Stimulated activated CD8-positive, alpha-beta memory T cell treated with anti-CD3 and anti-CD28 coated beads, Interleukin-12 subunit alpha, Interleukin-12 subunit beta, amount 100 ng/mL, for 4 hours (primary cell): Measurements from ENCODE around the gene CACNA1B.
"Not testable (repeated sequence)": the region's sequence is repeated elsewhere in the genome, so short reads cannot be mapped to it uniquely, and the experiment has no call there.

ENCODE experiments used
- DNase-seq: peaks from one replicate; pipeline ENCODE4 v3.0.0-alpha.2; 2020; ENCODE audit warnings: low read depth

CACNA1B gene

DNA sequence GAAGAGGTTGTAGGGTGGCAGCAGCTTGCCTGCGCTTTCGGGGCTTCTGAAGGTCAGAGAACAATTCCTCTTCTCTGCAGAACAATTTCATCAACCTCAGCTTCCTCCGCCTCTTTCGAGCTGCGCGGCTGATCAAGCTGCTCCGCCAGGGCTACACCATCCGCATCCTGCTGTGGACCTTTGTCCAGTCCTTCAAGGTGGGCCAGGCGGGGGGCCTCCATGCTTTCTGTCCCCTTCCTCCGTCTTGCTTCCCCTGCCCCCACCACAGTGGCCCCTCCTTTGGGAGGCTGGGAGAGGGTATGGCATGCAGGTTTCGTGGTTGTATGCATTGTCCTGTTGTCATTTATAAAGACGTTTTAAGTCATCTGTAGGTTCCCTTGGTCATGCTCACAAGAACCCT, 195.8 kb downstream of the CACNA1B start:
- DNase-seq = no peak

DNA sequence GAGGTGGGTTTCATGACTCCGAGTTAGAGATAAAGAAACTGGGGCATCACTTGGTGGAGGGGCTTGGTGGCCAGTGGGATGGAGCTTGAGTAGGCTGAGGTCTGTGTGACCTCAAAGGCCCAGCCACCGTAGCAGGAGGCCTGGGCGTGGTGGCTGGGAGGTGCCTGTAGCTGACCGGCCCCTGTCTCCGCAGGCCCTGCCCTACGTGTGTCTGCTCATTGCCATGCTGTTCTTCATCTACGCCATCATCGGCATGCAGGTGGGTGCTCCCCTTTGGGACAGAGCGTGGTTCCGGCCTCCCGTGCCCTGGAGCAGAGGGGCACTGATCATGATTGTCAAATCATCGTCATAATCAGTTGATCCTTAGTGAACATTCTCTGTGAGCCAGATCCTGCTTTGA, 196.2 kb downstream of the CACNA1B start:
- no peak for DNase-seq

- no peak for DNase-seq
Observed at GRCh38 chr9:138074516-138074915, 196.9 kb downstream of the CACNA1B start.

DNA sequence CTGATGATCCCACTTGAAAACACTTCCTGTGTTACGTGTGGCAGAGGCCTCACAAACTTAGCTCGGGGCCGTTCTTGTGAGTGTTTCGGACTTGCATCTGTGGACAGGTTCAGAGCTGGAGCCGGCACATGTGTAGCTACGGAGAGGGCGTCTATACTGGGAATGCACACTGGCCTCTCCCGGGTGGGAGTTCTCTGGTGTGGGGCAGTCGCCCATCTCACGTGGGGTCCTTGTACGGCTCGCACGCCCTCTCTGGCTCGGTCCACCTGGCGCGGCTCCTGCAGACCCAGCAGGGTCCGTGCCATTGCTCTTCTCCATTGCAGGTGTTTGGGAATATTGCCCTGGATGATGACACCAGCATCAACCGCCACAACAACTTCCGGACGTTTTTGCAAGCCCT, 197.9 kb downstream of the CACNA1B start:
- DNase-seq = no peak

DNA sequence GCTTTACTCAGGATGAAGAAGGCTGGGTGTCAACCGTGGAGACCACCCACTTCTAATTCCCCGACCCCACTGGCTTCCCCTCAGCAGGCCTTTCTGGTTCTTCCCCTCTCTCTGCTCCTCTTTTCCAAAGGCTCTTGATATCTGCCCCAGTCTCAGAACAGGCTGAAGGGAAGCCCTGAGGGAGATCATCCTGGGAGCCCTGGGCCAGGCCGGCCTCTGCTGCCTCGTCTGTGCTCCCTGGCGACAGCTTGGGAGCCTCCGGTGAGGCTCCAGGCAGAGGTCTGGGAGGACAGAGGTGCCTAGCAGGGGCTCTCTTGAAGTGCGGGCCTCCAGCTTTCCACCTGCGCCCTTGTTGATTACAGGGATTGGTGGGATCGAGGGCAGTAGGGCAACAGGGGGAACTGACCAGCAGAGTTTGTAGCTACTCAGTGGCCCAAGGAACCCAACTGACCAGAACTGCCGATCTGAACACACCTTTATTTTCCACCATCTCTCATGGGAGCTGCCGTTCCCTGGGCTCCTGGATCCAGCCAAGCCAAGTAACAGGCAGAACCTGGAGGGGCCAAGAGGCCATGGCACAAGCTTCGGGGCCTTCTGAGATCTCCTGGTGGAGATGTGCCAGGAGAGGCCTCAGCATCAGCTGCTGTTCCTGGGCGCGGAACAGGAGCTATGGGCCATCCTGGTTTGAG, 198.5 kb downstream of the CACNA1B start:
- no peak for DNase-seq

- no peak for DNase-seq
Observed at GRCh38 chr9:138076650-138077009, 199.0 kb downstream of the CACNA1B start.

DNA sequence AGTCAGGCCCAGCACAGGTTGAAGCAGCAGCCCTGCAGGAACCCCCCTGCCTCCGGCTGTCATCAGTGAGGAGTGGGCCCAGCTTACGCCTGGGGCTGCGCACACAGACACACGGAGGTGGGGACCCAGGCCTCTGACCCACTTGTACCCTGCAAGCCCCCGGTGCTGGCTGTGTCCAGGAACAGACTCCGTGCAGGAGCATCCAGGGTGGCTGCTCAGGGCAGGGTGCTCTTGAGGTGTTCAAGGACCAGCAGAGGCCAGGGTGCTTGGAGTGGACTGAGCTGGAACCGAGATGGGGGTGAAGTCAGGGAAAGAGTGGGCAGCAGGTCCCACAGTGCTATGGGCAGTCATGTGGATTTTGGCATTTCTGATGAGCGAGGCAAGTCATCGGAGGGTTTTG, 199.5 kb downstream of the CACNA1B start:
- DNase-seq = no peak

- DNase-seq = no peak
Observed at GRCh38 chr9:138077898-138078540, 200.4 kb downstream of the CACNA1B start.

GRCh38 chr9:138078846-138079245, 201.3 kb downstream of the CACNA1B start:
- DNase-seq = no peak

DNA sequence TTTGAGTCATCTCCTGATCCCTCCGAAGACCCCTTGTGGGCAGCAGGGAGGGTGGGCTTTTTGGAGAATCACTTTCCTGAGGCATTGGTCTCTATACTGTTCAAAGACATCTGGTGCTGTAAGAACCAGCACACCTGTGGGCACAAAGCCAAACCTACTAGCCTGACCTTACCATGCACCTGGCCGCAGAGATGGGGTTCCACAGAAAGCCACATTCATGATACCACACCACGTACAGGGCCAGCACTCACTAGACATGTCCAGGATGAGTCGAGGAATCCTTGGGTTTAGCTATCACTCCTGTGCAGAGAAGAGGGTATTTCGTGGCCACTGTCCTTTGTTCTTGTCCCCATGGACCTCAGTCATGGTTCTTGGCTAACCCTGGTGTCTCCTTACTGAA, 203.4 kb downstream of the CACNA1B start:
- no peak for DNase-seq

DNA sequence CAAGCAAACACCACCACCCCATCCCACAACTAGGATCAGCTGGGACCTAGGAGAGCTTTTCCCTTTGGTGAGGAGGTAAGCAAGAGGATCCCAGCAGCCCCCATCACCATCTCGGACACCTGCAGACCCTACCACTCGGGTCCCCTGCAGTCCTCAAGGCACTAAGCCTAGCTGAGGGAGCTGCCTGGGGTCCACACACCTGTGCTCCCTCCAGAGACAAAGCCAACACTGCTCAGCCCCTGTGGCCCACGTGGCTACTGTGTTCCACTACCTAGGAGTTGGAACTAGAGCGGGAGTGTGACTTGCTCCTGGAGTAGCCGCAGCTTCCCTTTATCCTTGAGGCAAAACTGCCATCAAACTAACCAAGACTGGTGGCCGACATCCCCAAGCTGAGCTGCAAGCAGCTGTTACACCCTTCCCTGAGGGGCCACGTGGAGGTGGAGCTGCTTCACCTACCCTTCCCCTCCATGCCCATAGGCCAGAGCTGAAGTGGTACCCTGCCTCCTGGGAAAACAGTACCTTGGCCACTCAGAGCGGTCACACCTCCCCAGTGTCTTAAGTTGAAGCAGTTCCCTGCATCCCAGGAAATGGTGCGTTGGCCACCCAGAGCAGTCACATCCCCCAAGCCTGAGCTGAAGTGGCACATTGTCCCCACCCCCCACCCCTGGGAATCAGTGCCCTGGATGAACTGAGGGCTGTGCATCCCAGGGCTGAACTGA, 205.5 kb downstream of the CACNA1B start:
- no peak for DNase-seq

GRCh38 chr9:138083873-138084272, 206.3 kb downstream of the CACNA1B start:
- DNase-seq = no peak

GRCh38 chr9:138085568-138085967, 208.0 kb downstream of the CACNA1B start:
- no peak for DNase-seq

DNA sequence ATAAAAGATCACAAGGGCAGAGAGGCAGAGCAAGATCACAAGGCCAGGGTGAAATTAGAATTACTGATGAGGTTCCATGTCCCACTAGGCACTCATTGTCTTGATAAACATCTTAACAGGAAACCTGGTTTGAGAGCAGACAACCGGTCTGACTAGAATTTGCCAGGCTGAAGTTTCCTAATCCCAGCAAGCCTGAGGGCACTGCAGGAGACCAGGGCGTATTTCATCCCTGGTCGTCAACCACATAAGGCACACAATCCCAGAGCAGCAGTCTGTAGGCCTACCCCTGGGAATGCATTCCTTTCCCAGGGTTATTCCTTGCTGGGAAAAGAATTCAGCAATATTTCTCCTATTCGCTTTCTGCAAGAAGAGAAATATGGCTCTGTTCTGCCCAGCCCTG, 214.5 kb downstream of the CACNA1B start:
- DNase-seq = not testable (repeated sequence)

GRCh38 chr9:138094028-138094427, 216.4 kb downstream of the CACNA1B start:
- DNase-seq = no peak

GRCh38 chr9:138095813-138096518, 218.4 kb downstream of the CACNA1B start:
- DNase-seq = no peak

DNA sequence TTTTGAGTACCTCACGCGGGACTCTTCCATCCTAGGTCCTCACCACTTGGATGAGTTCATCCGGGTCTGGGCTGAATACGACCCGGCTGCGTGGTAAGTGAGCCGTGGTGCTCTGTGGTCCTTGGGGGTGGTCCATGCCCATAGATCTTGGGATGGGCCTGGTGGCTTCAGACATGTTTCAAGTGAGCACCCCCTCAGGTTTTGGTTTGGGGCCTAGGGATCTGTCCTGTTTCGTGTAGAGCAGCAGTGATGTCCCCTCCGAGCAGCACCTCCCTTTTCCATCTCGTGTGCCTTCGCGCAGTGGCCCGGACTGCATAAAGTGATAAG, 218.9 kb downstream of the CACNA1B start:
- no peak for DNase-seq

GRCh38 chr9:138097501-138097991, 220.0 kb downstream of the CACNA1B start:
- no peak for DNase-seq

GRCh38 chr9:138098116-138098907, 220.7 kb downstream of the CACNA1B start:
- no peak for DNase-seq

DNA sequence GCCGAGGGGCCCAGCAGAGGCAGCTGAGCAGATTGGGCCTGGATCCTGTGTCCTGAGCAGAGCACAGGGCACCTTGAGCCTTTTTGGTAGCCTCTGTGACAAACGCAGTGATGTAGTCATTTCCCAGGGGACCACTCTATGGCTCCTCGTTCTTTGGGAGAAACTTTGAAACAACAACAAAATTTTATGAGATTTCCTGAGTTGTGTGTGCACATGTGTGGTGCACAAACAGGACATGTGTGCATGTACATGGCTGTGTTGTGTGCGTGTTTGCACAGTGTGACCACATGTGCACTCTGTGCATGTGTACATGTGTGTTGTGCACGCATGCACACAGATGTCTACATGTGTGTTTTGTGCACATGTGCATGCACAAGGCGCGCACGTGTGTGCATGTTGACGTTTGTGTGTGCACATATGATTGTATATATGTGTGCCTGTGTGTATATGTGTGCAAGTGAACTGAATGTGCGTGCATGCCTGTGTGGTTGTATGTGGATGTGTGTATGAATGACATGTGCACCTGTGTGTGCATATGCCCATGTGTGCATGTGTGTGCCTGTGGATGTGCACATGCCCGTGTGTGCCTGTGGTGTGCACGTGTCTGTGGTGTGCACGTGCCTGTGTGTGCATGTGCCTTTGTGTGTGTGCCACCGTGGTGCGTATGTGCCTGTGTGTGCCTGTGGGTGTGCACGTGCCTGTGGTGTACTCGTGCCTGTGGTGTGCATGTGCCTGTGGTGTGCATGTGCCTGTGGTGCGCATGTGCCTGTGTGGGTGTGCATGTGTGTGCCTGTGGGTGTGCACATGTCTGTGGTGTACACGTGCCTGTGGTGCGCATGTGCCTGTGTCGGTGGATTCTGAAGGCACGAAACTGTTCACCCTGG, 221.6 kb downstream of the CACNA1B start:
- DNase-seq = no peak
